Measurements from ENCODE around the gene GLCCI1.

The GLCCI1 gene

GRCh38 chr7:7968544-7969305, at the start of gene GLCCI1:
Gene GLCCI1, plus strand, starts transcription at chr7:7968796. Its CDS starts 555 bp downstream, at chr7:7969351.
- DNase-seq (ENCODE audit: low read depth, low spot score) = peak; percentile 79
- peak within 1 kb of the TSS; percentile 51 for H3K27ac ChIP-seq

GRCh38 chr7:7919449-7919945, 49.1 kb upstream of the GLCCI1 start:
- no peak overlapping the region for H3K27ac ChIP-seq
- DNase-seq (ENCODE audit: low read depth, low spot score) = no peak

- no peak for DNase-seq (ENCODE audit: low read depth, low spot score)
- H3K27ac ChIP-seq = no peak overlapping the region
These were observed 48.5 kb upstream of the GLCCI1 start for GRCh38 chr7:7920056-7920455.

GRCh38 chr7:7920481-7920880, 48.1 kb upstream of the GLCCI1 start:
- H3K27ac ChIP-seq = no peak overlapping the region
- no peak for DNase-seq (ENCODE audit: low read depth, low spot score)

- H3K27ac ChIP-seq = no peak overlapping the region
These were observed 46.8 kb upstream of the GLCCI1 start for GRCh38 chr7:7921830-7922229.

GRCh38 chr7:7922684-7923385, 45.8 kb upstream of the GLCCI1 start:
- no peak for DNase-seq (ENCODE audit: low read depth, low spot score)
- H3K27ac ChIP-seq = no peak overlapping the region

More at GRCh38 chr7:7921830-7922229, 46.8 kb upstream of the GLCCI1 start:
- DNase-seq (ENCODE audit: low read depth, low spot score) = no peak

- no peak overlapping the region for H3K27ac ChIP-seq
- no peak for DNase-seq (ENCODE audit: low read depth, low spot score)
These were observed 44.8 kb upstream of the GLCCI1 start for GRCh38 chr7:7923818-7924217.

GRCh38 chr7:7924303-7924702, 44.3 kb upstream of the GLCCI1 start:
- no peak for DNase-seq (ENCODE audit: low read depth, low spot score)
- H3K27ac ChIP-seq = no peak overlapping the region

GRCh38 chr7:7931626-7932025, 37.0 kb upstream of the GLCCI1 start:
- H3K27ac ChIP-seq = no peak overlapping the region
- no peak for DNase-seq (ENCODE audit: low read depth, low spot score)

GRCh38 chr7:7932553-7932952, 36.0 kb upstream of the GLCCI1 start:
- H3K27ac ChIP-seq = no peak overlapping the region
- DNase-seq (ENCODE audit: low read depth, low spot score) = no peak

- DNase-seq (ENCODE audit: low read depth, low spot score) = no peak
- H3K27ac ChIP-seq = no peak overlapping the region
These were observed 34.6 kb upstream of the GLCCI1 start for GRCh38 chr7:7933915-7934526.

GRCh38 chr7:7934945-7935344, 33.7 kb upstream of the GLCCI1 start:
- H3K27ac ChIP-seq = no peak overlapping the region
- DNase-seq (ENCODE audit: low read depth, low spot score) = no peak

- no peak for DNase-seq (ENCODE audit: low read depth, low spot score)
- H3K27ac ChIP-seq = no peak overlapping the region
These were observed 30.1 kb upstream of the GLCCI1 start for GRCh38 chr7:7938471-7938870.

GRCh38 chr7:7943951-7944350, 24.6 kb upstream of the GLCCI1 start:
- no peak overlapping the region for H3K27ac ChIP-seq
- DNase-seq (ENCODE audit: low read depth, low spot score) = no peak

- H3K27ac ChIP-seq = no peak overlapping the region
- DNase-seq (ENCODE audit: low read depth, low spot score) = no peak
These were observed 23.8 kb upstream of the GLCCI1 start for GRCh38 chr7:7944619-7945282.

- H3K27ac ChIP-seq = no peak overlapping the region
These were observed 22.1 kb upstream of the GLCCI1 start for GRCh38 chr7:7946486-7946885.

GRCh38 chr7:7948232-7948631, 20.4 kb upstream of the GLCCI1 start:
- H3K27ac ChIP-seq = no peak overlapping the region
- no peak for DNase-seq (ENCODE audit: low read depth, low spot score)

More at GRCh38 chr7:7946486-7946885, 22.1 kb upstream of the GLCCI1 start:
- no peak for DNase-seq (ENCODE audit: low read depth, low spot score)

GRCh38 chr7:7953806-7954205, 14.8 kb upstream of the GLCCI1 start:
- no peak for DNase-seq (ENCODE audit: low read depth, low spot score)
- H3K27ac ChIP-seq = no peak overlapping the region

GRCh38 chr7:7956531-7957128, 12.0 kb upstream of the GLCCI1 start:
- peak overlapping the region; percentile 65 for H3K27ac ChIP-seq

GRCh38 chr7:7957513-7957912, 11.1 kb upstream of the GLCCI1 start:
- no peak for DNase-seq (ENCODE audit: low read depth, low spot score)
- peak overlapping the region; percentile 65 for H3K27ac ChIP-seq

More at GRCh38 chr7:7956531-7957128, 12.0 kb upstream of the GLCCI1 start:
- peak; percentile 43 for DNase-seq (ENCODE audit: low read depth, low spot score)

Data from epithelial cell of prostate (primary cell).